ENCODE measurements around the gene FAR2.
"Not testable (repeated sequence)": the region's sequence is repeated elsewhere in the genome, so short reads cannot be mapped to it uniquely, and the experiment has no call there.

Gene FAR2

DNA sequence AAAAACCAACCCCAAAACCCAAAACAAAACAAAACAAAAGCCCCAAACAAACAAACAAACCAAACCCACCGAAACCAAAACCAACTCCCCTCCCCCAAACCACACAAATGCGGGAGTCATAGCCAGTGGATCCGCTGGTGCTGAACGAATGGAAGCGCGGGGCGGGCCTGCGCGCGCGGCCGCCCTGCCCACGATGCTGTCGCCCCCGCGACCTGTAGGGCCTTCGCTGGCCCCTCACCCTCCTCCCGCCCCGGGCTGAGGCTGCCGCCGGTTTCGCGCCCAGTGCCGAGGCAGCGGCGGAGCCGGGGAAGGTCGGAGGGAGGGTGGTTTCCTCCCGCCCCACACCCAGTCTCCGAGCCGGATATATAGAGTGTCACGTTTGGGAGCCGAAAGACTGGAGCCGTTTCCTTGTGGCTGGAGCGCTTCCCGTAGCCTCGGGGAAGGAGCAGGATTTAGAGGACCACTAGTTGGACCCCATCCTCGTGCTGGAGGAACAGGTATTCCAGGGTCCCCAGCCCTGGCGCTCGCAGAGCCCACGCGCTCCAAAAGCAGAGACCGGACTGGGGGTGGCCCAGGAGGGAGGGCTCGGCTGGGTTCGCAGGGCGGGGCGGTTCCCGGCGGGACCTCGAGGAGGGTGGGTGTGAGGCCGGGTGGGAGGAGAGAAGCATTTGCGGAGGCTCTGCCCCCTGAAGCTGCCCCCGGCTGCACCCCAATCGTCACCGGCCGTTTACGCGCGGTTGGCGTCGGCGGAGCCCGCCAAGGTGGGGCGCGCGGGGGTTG lies at the start of gene FAR2:
Gene FAR2, plus strand, starts transcription at position 368 of the 780 bp plus-strand sequence. CDS start 121,172 bp downstream, outside the sequence.
- DNase-seq = peak in 33 of 58 donors; percentile 23 to 73 (median 47)

DNA sequence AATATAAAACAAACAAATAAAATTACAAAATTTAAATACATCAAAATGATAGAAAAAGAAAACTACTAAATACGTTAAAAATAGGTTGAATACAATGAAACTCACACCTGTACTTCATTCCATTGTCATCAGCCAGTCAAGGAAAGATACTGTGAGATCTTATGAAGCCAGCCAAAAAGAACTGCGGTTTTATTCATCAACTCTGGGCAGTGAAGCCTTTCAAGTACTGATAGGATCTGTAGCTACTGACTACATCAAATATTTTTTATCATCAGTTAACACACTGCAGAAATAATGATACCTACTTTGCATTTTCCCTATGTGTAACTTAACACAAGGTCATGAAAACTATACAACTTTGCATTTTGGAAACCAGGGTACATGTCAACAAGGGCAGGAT lies 46.3 kb upstream of the FAR2 start:
- DNase-seq = no peak

DNA sequence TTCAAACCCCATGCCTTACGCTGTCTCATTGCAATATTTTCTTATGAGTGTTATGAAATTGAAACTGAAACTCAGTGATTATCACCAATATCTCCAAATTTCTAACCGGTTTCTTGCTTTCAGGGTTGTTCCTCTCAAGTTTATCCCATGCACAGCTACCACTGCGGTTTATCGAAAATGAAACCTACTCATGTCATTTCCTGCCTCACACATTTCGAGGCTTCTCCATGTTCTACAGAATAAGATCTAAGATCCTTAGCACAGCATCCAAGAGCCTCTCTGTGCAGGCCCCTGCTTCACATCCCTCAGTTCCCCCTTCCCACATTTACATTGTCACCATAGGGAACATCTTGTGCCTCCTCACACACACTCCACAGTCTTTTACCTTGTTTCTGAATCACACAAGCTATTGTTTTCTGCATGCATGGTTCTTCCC lies 45.5 kb upstream of the FAR2 start:
- no peak for DNase-seq

DNA sequence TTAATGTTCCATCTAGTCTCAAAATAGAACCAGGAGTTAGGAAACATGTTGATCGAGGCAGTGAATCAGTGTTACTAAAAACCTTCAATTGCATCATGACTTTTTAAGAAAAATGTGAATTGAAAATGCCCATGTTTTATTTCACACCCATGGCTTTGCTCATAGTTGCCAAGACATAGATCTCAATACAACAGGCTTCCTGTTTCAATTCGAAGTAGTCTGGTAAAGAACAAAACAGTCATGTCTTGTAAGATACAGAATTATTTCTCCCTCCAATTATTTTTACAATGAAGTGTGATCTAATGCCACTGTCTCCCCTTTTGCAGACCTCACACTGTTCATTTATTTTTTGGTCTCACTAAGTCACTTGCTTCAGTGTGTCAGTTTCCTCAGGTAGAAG lies 44.6 kb upstream of the FAR2 start:
- no peak for DNase-seq

DNA sequence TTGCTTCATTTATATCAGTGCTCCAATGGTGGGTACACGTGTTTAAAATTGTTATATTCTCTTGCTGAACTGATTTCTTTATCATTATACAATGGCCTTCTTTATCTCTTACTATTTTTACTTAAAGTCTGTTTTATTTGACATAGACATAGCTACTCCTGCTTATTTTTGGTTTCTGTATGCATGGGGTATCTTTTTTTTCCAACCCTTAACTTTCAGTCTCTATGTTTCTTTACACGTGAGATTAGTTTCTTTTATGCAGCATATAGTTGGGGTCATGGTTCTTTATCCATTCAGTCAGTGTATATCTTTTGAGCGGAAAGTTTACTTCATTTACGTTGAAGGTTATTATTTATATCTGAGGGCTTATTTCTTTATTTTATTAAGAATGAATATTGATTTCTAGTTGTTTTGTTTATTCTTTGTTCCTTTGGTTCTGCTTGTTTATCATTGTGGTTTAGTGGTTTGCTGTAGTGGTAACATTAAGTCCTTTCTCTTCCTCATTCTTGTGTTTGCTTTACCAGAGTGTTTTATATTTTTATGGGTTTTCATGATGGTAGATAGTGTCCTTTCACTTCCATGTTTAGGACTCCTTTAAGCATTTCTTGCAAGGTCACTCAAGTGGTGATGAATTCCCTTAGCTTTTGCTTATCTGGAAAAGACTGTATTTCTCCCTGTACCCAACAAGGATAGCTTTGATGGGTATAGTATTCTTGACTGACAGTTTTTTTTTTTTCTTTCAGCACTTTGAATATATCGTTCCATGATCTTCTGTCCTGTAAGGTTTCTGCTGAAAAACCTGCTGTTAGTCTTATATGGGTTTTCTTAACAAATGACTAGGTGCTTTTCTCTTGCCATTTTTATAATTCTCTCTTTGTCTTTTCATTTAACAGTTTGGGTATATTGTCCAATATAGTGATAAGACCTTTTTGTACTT lies 38.3 kb upstream of the FAR2 start:
- DNase-seq = no peak

DNA sequence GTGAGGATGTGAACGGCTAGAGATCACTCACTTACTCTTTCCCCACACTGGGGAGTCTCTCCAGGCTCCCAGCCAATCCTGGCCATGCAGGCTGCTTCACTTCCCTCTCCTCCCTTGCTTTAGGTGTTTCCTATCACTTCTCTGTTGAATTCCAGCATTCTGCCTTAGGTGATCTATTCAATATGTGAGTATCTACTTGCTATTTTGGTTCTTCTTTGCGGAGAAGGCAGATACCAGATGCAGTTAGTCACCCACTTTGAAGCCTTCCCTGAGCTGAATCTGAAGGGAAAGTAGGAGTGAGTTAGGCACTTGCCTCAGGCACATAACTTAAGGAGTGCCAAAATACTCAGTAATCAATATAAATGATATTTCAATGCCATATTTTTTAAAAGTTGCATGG lies 36.0 kb upstream of the FAR2 start:
- no peak for DNase-seq

DNA sequence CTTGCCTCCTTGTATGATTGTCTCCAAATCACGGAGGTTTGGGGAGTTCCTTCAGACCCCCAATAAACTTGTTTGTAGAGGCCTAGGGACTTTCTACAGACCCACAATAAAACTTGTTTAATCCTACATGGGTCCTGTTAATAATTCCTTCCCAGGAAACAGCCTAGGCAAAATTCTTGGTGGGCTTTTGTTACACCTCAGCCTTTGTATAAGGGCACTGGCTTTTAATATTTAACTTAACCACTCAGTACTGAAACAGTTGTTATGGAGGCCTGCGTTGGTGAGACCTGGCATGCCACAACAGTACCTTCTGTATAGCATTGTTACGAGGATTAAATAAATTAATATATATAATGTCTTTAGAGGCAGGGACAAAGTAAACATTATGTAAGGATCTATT lies 32.7 kb upstream of the FAR2 start:
- DNase-seq = no peak

DNA sequence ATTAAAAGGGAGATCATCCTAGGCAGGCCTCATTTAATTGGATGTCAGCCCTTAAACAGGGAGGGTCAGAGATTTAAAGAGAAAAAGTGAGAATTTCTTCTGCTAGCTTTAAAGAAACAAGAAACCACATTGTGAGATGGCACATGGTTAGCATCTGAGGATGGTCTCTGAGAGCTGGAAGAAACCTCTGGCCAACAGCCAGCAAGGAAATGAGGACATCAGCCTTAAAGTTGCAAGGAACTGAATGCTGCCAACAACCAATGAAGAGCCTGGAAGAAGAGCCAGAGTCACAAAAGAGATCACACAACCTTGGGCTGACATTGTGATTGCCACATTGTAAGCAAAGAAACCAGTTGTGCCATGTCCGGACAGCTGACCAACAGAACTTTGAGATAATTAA lies 17.5 kb upstream of the FAR2 start:
- DNase-seq = no peak

DNA sequence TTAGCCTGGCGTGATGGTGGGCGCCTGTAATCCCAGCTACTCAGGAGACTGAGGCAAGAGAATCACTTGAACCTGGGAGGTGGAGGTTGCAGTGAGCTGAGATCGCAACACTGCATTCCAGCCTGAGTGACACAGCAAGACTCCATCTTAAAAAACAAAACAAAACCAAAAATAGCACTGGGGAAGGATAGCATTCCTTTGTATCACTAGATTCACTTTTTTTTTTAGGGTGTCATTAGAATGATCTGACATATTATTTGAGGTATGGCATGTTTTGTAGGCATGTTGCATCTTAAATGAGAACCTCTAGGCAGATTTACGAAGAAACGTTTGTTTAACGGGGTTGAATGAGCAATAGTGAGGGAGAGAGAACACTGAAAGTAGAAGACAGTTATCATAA lies 16.8 kb upstream of the FAR2 start:
- DNase-seq = no peak

DNA sequence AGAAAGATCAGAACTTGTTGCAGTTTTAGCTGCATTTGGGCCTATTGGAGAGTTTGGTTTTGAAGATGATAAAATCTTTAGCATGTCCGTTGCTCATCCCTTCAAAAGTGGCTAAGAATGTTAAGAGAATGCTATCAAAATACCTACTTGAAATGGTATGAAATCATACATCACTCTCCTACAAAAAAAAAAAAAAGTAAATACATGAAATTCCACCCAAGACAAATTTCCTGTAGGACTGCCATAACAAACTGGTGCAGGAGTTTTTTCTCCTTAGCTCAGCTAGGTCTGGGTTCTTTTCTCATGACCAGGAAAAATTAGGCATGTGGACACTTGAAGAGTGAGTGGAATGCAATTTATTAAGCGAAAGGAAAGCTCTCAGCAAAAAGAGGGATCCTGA lies 15.9 kb upstream of the FAR2 start:
- DNase-seq = no peak

DNA sequence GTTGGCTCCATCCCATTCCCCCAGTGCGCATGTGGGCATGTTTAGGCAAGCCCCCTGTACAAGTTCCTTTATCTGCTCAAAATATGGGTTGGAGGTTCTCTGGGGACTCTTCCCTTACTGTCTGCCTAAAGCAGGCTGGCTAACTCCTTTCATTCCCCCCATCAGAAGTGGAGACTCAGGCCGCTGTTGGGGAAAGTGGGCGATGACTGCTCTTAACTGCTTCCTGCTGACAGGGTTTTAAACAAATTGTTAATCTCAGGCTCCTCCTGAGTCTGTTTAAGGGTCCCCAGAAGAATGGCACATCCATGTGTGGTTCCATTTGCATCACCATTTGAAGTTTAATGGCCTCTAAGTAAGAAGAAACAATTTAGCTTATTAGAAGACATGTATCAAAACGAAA lies 15.4 kb upstream of the FAR2 start:
- DNase-seq = no peak

DNA sequence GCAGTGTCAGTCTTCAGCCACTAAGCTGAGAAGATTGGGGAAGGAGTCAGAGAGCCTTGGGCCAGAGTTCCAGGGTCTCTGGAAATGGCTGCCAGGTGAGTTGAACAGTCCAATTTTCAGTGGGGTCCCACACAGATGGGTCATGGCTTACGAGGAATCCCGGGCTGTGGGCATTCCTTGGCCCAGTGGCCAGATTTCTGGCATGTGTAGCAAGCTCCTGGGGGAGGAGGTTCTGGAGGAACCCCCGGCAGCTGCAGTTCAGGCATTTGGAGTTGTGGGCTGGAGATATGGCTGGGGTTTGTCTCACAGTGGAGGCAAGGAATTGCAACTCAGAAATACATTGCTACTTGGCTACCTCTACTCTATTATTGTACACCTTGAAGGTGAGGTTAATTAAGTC lies 10.8 kb upstream of the FAR2 start:
- not testable (repeated sequence) for DNase-seq

DNA sequence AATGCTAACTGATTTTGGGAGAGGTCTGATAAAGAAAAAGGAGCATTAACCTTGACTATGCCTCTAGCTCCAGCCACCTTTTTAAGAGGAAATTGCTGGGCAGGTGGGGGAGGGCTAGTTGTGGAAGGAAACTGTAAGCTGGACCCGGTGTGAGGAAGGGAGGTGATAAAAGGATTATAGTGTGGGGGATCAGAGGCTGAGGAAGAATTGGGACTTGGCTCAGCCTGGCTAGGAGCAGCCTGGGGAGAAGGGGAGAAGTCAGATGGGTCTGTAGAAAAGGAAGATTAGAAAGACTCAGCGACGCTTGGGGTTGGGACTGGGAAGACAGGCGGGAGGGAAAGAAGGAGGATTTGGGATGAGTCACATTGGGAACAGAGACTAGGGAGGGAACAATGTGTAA lies 10.2 kb upstream of the FAR2 start:
- DNase-seq = not testable (repeated sequence)

DNA sequence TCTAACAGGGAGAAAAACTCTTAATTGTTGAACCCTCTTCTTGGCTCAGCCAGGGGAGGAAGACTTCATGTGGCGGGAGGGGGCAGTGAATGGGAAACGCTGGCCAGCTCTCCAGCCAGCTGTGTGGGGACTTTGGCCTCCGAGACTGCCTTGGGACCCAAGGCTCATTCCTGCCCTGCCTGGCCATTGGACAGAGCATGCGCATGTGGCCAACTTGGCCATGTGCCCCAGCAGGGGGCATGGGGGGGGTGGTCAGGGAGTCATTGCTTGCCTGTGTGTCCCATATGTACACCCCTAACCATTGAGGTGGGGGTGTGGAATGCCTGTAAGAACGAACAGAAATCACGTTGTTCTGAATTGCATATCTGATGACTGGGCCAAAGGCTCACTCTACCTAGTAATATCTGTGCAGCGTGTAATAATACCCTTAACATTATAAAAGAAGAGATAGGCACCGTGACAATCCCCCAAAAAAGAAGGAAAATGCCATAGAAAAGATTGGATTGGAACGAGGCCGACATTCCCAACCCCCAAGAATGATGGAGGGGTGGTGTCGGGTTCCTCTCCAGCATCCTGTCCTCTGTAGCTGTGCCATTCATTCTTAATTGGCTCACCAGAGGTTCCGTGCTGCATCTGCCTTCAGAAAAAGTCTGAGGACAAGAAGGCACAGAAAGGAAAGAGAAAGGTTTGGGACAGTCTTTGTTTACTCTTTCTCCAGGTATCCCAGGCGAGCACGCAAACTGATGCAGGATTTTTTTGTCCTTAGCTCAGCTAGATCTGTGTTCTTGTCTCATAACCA lies 3.5 kb upstream of the FAR2 start:
- DNase-seq = no peak

DNA sequence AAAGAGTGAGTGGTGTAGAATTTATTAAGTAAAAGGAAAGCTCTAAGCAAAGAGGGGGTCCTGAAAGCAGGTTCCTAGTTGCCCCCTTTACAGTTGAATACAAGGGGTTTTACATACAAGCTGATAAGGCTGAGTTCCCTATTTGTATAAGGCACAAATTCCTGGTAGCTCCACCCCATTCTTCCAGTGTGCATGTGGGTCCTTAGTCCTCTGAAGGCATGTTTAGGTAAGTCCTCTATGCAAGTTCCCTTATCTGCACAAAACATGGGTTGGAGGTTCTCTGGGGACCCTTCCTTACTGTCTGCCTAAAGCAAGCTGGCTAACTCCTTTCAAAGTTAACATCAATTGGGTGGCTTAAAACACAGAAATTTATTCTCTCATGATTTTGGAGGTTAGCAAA lies 2.9 kb upstream of the FAR2 start:
- no peak for DNase-seq

DNA sequence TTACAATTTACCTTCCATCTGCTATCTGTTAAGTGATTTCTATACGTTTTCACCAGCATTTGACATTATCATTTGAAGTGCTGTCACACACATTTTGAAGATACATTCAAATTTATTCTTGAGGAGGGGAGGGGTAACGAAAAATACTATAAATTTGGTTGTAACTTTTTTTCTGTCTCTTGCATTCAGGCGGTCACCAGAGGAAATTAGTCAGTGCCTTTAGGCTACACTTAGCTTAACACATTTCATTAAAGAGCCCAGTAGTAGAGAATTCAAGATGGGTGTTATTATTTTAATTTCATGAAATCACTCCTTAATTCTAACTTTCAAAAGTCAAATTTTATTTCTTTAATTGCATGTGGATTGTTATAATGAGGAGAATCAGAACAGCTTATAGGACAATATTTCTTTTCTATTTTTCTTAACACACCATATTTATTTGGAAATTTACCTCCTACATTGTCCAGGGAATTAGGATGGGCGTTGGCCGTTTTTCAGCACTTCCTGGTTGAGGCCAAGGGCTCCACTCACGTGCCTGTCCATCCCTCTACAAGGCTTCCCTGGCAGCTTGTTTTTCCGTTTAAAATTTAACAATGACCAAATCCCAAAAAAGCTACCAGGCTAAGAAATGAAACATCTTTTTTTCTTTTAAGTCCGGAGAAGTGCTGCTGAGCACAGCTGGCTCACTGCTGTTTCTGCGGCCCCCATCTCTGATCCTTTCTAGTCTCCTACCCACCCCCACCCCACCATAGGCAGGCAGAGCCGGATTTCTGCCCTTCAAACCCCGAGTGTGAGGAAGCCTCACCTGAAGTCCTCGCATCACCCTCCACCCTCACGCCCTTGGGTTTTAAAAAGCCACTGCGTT lies 1.1 kb upstream of the FAR2 start:
- peak in 3 of 58 donors; percentile 23 to 45 (median 34) for DNase-seq

DNA sequence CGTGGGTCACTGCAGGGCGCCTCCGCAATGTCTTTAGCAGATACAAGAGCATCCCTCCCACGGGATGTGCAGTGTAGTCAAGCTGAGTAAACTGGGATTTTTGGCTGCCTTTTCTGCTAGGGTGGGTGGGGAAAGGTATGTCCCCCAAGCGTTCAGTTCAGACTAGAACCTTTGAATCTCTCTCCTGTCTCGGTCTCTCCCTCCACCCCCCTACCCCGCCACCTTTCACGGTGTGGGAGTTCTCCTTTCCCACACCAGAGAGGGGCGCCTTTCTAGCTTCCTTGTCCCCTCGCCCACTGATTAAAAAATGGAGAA lies 525 bp upstream of the FAR2 start:
- DNase-seq = peak in 13 of 58 donors; percentile 14 to 59 (median 39)

DNA sequence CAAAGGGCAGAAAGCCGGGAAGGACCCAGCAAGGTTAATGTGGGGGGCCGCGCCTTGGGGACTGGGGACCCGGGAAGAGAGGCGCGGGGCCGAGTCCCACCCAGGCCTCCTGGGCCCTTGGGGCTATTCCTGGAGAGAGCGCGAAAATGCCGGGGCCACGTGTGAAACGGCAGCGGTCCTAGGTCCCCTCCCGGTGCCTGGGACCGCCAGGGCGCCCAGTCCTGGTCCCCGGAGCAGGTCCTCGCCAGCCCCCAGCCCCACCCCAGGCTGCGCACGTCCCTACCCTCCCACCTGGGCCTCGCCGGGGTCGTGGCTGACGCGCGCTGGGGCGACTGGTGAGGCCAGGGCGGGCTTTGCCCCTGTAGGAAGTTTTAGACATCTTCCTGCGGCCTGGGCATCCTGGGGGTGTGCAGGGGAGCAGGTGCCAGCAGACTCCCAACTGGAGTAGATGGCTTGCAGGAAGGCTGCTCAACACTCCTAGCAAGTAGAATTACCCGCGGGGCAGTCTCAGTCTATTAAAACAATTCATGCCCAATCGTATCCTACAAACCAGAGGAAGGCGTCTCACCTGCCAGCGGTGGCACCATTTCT lies 708 bp downstream of the FAR2 start:
- peak in 4 of 58 donors; percentile 19 to 36 (median 25) for DNase-seq

DNA sequence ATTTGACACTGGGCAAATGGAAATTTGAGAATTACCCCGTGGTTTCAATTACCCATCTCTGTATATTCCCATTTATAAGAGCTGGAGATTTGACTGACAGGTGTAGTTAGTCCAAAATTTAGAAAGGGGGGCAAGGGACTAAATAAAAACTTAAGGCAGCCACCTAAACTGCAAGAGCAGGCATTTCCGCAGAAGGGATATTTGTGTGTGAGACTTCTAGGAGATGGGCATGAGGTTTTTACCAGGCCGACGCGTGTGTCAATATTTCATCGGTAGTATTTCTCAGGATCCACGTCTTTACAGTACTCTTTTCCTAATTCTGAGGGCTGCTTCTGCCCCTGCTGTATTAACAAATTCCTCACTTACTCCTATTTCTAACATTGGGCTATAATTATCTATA lies 1.4 kb downstream of the FAR2 start:
- DNase-seq = no peak

DNA sequence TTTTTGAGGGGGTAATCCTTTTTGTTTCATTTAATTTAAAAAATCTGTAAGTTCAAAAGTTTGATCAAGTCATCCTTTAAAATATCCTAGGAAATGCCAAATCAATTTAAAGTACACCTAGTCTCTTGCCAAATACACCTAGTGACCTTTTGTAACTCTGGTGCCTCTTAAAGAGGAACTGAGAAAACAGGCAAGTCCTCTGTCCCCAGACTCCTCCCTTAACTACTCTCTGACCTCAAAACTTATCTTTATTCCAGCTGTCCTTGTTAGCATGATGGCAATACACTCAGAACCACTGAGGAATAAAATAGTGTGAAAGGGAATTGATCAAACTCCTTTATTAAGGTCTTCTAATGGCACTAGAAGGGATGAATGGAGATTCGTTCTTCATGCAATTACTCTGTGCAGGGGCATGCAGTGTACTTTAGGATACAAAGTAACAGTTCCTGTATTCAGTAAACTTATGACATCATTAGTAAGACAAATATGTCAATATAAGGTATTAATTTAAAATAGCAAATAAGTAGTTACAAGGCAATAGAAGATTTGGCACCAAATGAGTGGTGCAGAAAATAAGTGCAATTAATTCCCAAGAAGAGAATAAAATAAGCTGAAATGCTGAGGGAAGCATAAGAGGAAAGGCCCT lies 3.3 kb downstream of the FAR2 start:
- no peak for DNase-seq
